Suprapubic skin (tissue), 4 donors: ENCODE measurements around the gene RAI2.

ENCODE experiments used
- POLR2A ChIP-seq, 2 donors: fragments of 450-650 bp; IDR thresholded peaks; one replicate each; pipeline ENCODE4 v1.6.1; 2017; ENCODE audit warnings: antibody characterized with exemption in 2 of 2, mild to moderate bottlenecking in 2 of 2, moderate library complexity in 2 of 2
- POLR2AphosphoS5 ChIP-seq, 3 donors: sonication (generic); formaldehyde crosslinking; IDR thresholded peaks; one replicate each; pipeline ENCODE4 v1.6.1; 2017; ENCODE audit warnings: antibody characterized with exemption in 3 of 3
- TF ChIP-seq, protein P1 (sequence below), 2 donors: fragments of 200-600 bp in 1 of 2; fragments of 450-650 bp in 1 of 2; sonication (generic) in 1 of 2; IDR thresholded peaks; one replicate each; pipeline ENCODE4 v1.5.1; 2016 to 2019; ENCODE audit warnings: antibody characterized with exemption in 2 of 2, mild to moderate bottlenecking in 1 of 2, moderate library complexity in 1 of 2

DNA sequence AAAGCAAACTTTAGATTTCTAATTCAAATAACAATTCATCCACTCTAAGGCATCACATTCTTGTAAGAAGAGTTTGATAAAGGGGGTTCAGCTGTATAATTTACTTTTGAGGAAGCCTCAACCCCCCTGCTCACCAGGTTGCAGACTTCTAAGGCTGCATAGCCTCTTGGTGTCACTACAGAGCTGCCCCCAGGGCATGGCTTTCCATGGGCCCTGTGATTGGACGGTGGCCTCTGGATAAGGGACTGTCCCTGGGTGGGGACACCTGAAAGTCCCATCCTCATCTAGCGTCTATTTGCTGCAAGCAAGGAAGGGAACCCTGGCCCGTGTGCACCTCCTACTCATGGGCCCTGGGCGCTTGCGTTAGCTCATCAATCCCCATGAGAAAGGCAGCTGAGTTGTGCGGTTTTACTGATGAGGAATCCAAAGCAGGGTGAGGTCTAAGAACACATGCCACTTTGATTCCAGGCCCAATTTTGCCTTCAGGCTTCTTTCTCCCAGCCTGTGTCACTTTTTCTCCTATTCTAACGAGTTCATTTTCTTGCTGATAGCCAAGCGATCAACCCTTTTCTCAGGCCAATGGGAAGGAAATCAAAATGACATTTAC, 72.0 kb downstream of the RAI2 start:
- TF ChIP-seq, protein P1, sequence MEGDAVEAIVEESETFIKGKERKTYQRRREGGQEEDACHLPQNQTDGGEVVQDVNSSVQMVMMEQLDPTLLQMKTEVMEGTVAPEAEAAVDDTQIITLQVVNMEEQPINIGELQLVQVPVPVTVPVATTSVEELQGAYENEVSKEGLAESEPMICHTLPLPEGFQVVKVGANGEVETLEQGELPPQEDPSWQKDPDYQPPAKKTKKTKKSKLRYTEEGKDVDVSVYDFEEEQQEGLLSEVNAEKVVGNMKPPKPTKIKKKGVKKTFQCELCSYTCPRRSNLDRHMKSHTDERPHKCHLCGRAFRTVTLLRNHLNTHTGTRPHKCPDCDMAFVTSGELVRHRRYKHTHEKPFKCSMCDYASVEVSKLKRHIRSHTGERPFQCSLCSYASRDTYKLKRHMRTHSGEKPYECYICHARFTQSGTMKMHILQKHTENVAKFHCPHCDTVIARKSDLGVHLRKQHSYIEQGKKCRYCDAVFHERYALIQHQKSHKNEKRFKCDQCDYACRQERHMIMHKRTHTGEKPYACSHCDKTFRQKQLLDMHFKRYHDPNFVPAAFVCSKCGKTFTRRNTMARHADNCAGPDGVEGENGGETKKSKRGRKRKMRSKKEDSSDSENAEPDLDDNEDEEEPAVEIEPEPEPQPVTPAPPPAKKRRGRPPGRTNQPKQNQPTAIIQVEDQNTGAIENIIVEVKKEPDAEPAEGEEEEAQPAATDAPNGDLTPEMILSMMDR (IDR thresholded peaks at IDR 0.05): no peak
- no peak for TF ChIP-seq POLR2AphosphoS5 (IDR thresholded peaks at IDR 0.05)
- TF ChIP-seq POLR2A (IDR thresholded peaks at IDR 0.05): no peak
